ENCODE data around the gene JAG2. TPM values are rescaled to one million over a fixed set of nuclear protein-coding genes. Genes with fewer than 3 reads are reported as not detected.

The JAG2 gene
- total RNA-seq, 4 donors from 2014 or later, result 47.4 to 75.4 (median 67.2) TPM

GRCh38 chr14:105097794-105098127 lies 70.8 kb downstream of the JAG2 start:
- H3K27ac ChIP-seq, result no peak overlapping the region
- H3K4me1 ChIP-seq, result peaks cover 34% of the 10 kb centered on the region
- H3K27me3 ChIP-seq, result peaks cover 17% of the 10 kb centered on the region
- H3K36me3 ChIP-seq, result no peaks in the 10 kb centered on the region
- DNase-seq (ENCODE audit: low spot score in 2 of 2), result peak; percentile 38 to 69
- WGBS, result 68% methylated on average over 5 of the region's 7 CpGs
- H3K4me3 ChIP-seq, result no peak overlapping the region
- TF ChIP-seq POLR2A (IDR thresholded peaks at IDR 0.05) (no peak), POLR2AphosphoS5 (IDR thresholded peaks at IDR 0.05) (no peak)
- H3K9me3 ChIP-seq, result no peaks in the 10 kb centered on the region

- peaks cover 14% of the 10 kb centered on the region for H3K27me3 ChIP-seq
- 77% methylated on average over 10 of the region's 15 CpGs for WGBS
- peaks cover 42% of the 10 kb centered on the region for H3K4me1 ChIP-seq
Measured at GRCh38 chr14:105096206-105096875, 72.2 kb downstream of the JAG2 start.

DNA sequence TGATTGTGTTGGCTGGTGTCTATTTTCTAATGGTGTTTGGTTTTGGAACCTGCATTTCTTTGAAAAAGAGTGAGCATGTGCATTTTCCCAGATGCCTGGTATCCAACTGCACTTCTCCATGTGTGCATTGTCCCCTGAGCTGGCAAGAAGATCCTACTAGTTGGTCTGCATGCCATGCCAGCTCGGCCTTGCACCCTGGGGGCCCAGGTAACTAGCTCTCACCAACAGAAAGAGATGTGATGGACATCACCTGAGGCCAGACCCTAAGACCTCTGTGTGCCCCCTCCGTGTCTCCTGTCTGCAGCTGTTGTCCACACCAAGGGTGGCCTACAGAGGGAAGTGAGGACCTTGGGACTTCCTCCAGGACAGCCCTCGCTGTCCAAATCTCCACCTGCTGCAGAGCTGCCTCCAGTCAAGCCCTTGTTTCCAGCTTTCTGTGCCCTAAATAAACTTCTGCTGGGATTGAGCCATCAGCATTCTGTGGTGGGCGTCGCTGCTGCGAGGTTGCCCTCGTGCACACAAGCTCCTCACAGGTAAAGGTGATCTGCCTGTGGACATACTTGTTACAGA lies 73.3 kb downstream of the JAG2 start:
- H3K36me3 ChIP-seq, result no peaks in the 10 kb centered on the region
- peaks cover 14% of the 10 kb centered on the region for H3K27me3 ChIP-seq
- no peak overlapping the region for H3K27ac ChIP-seq
- 85% methylated on average over 7 of the region's 7 CpGs for WGBS
- H3K9me3 ChIP-seq, result no peaks in the 10 kb centered on the region
- peak in 1 of 2 donors; percentile 44 for DNase-seq (ENCODE audit: low spot score in 2 of 2)
- H3K4me3 ChIP-seq, result no peak overlapping the region
- H3K4me1 ChIP-seq, result peaks cover 52% of the 10 kb centered on the region
- TF ChIP-seq POLR2A (IDR thresholded peaks at IDR 0.05), result no peak
- no peak for TF ChIP-seq POLR2AphosphoS5 (IDR thresholded peaks at IDR 0.05)
- TF ChIP-seq EP300 (IDR thresholded peaks at IDR 0.05), result no peak
- TF ChIP-seq, protein P1, sequence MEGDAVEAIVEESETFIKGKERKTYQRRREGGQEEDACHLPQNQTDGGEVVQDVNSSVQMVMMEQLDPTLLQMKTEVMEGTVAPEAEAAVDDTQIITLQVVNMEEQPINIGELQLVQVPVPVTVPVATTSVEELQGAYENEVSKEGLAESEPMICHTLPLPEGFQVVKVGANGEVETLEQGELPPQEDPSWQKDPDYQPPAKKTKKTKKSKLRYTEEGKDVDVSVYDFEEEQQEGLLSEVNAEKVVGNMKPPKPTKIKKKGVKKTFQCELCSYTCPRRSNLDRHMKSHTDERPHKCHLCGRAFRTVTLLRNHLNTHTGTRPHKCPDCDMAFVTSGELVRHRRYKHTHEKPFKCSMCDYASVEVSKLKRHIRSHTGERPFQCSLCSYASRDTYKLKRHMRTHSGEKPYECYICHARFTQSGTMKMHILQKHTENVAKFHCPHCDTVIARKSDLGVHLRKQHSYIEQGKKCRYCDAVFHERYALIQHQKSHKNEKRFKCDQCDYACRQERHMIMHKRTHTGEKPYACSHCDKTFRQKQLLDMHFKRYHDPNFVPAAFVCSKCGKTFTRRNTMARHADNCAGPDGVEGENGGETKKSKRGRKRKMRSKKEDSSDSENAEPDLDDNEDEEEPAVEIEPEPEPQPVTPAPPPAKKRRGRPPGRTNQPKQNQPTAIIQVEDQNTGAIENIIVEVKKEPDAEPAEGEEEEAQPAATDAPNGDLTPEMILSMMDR (IDR thresholded peaks at IDR 0.05), result no peak

More at GRCh38 chr14:105096206-105096875, 72.2 kb downstream of the JAG2 start:
- H3K9me3 ChIP-seq, result no peaks in the 10 kb centered on the region
- no peak overlapping the region for H3K4me3 ChIP-seq
- DNase-seq (ENCODE audit: low spot score in 2 of 2), result peak; percentile 56 to 61
- H3K36me3 ChIP-seq, result no peaks in the 10 kb centered on the region
- no peak overlapping the region for H3K27ac ChIP-seq
- TF ChIP-seq POLR2AphosphoS5 (IDR thresholded peaks at IDR 0.05) (no peak), EP300 (IDR thresholded peaks at IDR 0.05) (no peak), POLR2A (IDR thresholded peaks at IDR 0.05) (no peak)
- TF ChIP-seq, protein P1 (IDR thresholded peaks at IDR 0.05), result no peak

- WGBS, result 78% methylated on average over 9 of the region's 14 CpGs
- Histone ChIP-seq H3K27me3 (peaks cover 14% of the 10 kb centered on the region), H3K27ac (peak overlapping the region; percentile 86), H3K9me3 (no peaks in the 10 kb centered on the region), H3K4me1 (peaks cover 60% of the 10 kb centered on the region), H3K36me3 (no peaks in the 10 kb centered on the region), H3K4me3 (peak overlapping the region; percentile 70)
- TF ChIP-seq EP300 (IDR thresholded peaks at IDR 0.05), result no peak
- TF ChIP-seq, protein P1 (IDR thresholded peaks at IDR 0.05), result no peak
- peak; percentile 64 to 67 for DNase-seq (ENCODE audit: low spot score in 2 of 2)
Measured at GRCh38 chr14:105094193-105094907, 74.2 kb downstream of the JAG2 start.

DNA sequence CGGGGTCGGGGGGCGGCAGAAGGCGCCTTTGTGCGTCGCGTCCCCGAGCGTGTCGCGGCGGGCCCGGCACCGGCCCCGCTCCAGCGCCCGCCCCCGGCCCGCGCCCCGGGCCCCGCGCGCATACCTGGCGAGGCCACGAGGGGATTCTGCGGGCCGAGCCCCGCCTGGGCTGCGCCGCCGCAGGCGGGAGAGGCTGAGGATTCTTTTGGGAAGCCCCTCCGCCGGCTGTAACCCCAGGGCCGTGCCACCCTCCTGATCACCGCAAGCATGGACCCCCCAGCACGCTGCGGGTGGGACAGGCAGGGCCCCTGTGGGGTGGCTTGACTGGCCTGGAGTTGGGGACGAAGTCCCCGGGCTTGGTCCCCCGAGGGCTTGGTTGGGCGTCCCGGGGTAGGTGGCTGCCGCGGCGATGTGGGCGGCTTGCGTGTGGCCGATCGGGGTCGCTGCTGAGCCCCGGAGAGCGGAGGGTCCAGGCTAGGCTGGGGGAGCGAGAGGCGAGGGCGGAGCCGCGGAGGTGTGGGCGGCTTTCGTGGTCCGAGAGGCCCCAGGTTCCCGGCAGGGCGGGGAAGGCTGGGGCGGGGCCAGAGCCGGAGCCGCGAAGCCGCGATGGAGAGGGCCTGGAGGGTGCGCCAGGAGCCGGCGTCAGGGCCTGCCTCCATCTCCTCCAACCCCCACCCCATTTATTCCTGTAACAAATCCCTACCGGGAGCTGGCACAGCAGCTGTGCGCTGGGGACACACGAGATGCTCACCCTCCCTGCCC lies 75.0 kb downstream of the JAG2 start:
- no CpG with 5 or more reads among the region's 76 CpGs for WGBS
- no peaks in the 10 kb centered on the region for H3K9me3 ChIP-seq
- TF ChIP-seq, protein P1 (IDR thresholded peaks at IDR 0.05), result peak in 1 of 2 donors; percentile 27
- no peak for TF ChIP-seq EP300 (IDR thresholded peaks at IDR 0.05)
- TF ChIP-seq POLR2A (IDR thresholded peaks at IDR 0.05), result no peak
- no peak for TF ChIP-seq POLR2AphosphoS5 (IDR thresholded peaks at IDR 0.05)
- H3K27ac ChIP-seq, result peak overlapping the region; percentile 86
- peak; percentile 68 to 81 for DNase-seq (ENCODE audit: low spot score in 2 of 2)
- H3K36me3 ChIP-seq, result no peaks in the 10 kb centered on the region
- peaks cover 14% of the 10 kb centered on the region for H3K27me3 ChIP-seq
- H3K4me1 ChIP-seq, result peaks cover 68% of the 10 kb centered on the region
- H3K4me3 ChIP-seq, result peak overlapping the region; percentile 70

Measured in suprapubic skin (tissue), 4 donors.